Parathyroid adenoma (tissue), 2 donors: ENCODE results near the gene RNF175.
"Not testable (repeated sequence)": the region's sequence is repeated elsewhere in the genome, so short reads cannot be mapped to it uniquely, and the experiment has no call there.

Source experiments
- H2AFZ ChIP-seq: fragments of 300-600 bp; sonication (generic); one replicate; pipeline ENCODE4 v1.7.0; 2017; ENCODE audit warnings: antibody characterized with exemption, mild to moderate bottlenecking
- H3K27ac ChIP-seq: fragments of 300-600 bp; sonication (generic); one replicate; pipeline ENCODE4 v1.7.0; 2017
- H3K27me3 ChIP-seq: fragments of 300-600 bp; sonication (generic); one replicate; pipeline ENCODE4 v1.7.0; 2017; ENCODE audit warnings: low read length; ENCODE audit not compliant: control insufficient read depth, insufficient read depth
- H3K36me3 ChIP-seq: fragments of 300-600 bp; sonication (generic); one replicate; pipeline ENCODE4 v1.7.0; 2017; ENCODE audit warnings: low read length; ENCODE audit not compliant: control insufficient read depth, insufficient read depth
- H3K4me1 ChIP-seq: fragments of 300-600 bp; sonication (generic); one replicate; pipeline ENCODE4 v1.7.0; 2017; ENCODE audit warnings: control low read depth
- H3K4me2 ChIP-seq: fragments of 300-600 bp; sonication (generic); one replicate; pipeline ENCODE4 v1.7.0; 2017; ENCODE audit warnings: low read length
- H3K4me3 ChIP-seq: fragments of 300-600 bp; sonication (generic); one replicate; pipeline ENCODE4 v1.7.0; 2017; ENCODE audit warnings: low read depth, low read length
- H3K79me2 ChIP-seq: fragments of 300-600 bp; sonication (generic); one replicate; pipeline ENCODE4 v1.7.0; 2017; ENCODE audit warnings: control low read depth
- H3K9ac ChIP-seq: fragments of 300-600 bp; sonication (generic); one replicate; pipeline ENCODE4 v1.7.0; 2017; ENCODE audit warnings: mild to moderate bottlenecking
- H3K9me3 ChIP-seq: fragments of 300-600 bp; sonication (generic); one replicate; pipeline ENCODE4 v1.7.0; 2017; ENCODE audit warnings: low read length; ENCODE audit not compliant: control insufficient read depth
- TF ChIP-seq, protein P1 (sequence below): fragments of 300-600 bp; sonication (generic); IDR thresholded peaks from one replicate; pipeline ENCODE4 v1.7.0; 2017; ENCODE audit warnings: antibody characterized with exemption, mild to moderate bottlenecking
- donor health status: primary hyperparathyroidism.

RNF175 gene

DNA sequence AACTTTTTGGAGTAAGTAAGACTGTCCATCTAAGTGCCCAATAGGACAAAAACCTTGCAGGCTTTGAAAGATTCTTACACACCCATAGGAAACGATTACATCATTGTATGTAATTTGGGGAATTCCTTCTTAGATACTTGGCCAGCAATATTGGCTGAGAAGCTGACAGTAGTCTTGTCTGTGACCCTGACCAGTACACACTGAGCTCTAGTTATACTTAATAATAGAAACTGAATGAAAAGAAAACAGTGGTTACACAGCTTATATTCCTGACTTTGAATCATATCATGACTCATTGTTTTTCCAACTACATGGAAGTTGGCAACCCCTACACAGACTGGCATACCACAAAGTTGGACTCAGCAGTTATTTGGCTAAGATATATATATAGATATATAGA lies 82.8 kb downstream of the RNF175 start:
- Histone ChIP-seq H3K9me3 (no peaks in the 10 kb centered on the region), H2AFZ (no peak overlapping the region), H3K4me2 (no peak overlapping the region), H3K9ac (no peak overlapping the region), H3K27ac (no peak overlapping the region), H3K27me3 (no peaks in the 10 kb centered on the region), H3K4me3 (no peak overlapping the region), H3K36me3 (no peaks in the 10 kb centered on the region), H3K79me2 (no peaks in the 10 kb centered on the region), H3K4me1 (no peaks in the 10 kb centered on the region)
- TF ChIP-seq, protein P1, sequence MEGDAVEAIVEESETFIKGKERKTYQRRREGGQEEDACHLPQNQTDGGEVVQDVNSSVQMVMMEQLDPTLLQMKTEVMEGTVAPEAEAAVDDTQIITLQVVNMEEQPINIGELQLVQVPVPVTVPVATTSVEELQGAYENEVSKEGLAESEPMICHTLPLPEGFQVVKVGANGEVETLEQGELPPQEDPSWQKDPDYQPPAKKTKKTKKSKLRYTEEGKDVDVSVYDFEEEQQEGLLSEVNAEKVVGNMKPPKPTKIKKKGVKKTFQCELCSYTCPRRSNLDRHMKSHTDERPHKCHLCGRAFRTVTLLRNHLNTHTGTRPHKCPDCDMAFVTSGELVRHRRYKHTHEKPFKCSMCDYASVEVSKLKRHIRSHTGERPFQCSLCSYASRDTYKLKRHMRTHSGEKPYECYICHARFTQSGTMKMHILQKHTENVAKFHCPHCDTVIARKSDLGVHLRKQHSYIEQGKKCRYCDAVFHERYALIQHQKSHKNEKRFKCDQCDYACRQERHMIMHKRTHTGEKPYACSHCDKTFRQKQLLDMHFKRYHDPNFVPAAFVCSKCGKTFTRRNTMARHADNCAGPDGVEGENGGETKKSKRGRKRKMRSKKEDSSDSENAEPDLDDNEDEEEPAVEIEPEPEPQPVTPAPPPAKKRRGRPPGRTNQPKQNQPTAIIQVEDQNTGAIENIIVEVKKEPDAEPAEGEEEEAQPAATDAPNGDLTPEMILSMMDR = no peak

DNA sequence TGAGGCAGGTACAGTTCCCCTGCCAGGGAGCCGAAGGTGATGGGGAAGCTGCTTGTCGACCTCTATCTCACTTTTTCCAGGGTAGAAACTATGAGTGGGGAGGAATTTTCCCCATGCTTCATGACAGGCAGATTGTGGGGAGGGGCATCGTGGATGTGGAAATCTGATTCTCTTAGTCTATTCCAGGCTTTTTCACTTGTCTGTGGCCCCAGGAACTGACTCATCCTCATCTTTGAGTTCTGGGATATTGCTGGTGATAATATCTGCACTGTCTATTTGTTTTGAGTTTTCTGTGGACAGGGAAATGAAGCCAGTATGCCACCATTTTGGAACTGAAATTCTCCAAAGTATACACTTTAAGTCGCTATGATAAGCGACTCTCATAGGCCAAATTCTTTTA lies 83.3 kb downstream of the RNF175 start:
- Histone ChIP-seq H3K36me3 (no peaks in the 10 kb centered on the region), H3K9me3 (no peaks in the 10 kb centered on the region), H3K9ac (no peak overlapping the region), H2AFZ (no peak overlapping the region), H3K4me1 (no peaks in the 10 kb centered on the region), H3K79me2 (no peaks in the 10 kb centered on the region), H3K27me3 (no peaks in the 10 kb centered on the region), H3K4me2 (no peak overlapping the region), H3K4me3 (no peak overlapping the region), H3K27ac (no peak overlapping the region)
- TF ChIP-seq, protein P1 = no peak

- TF ChIP-seq, protein P1 = no peak
- Histone ChIP-seq H3K79me2 (no peaks in the 10 kb centered on the region), H3K9ac (no peak overlapping the region), H2AFZ (no peak overlapping the region), H3K4me1 (no peaks in the 10 kb centered on the region), H3K4me3 (no peak overlapping the region), H3K9me3 (no peaks in the 10 kb centered on the region), H3K27me3 (no peaks in the 10 kb centered on the region), H3K27ac (no peak overlapping the region), H3K4me2 (no peak overlapping the region), H3K36me3 (no peaks in the 10 kb centered on the region)
These were observed 90.0 kb downstream of the RNF175 start for GRCh38 chr4:153669838-153670237.

GRCh38 chr4:153668647-153669046 lies 91.2 kb downstream of the RNF175 start:
- Histone ChIP-seq H3K4me2 (no peak overlapping the region), H3K4me1 (no peaks in the 10 kb centered on the region), H3K4me3 (no peak overlapping the region), H2AFZ (no peak overlapping the region), H3K36me3 (no peaks in the 10 kb centered on the region), H3K9me3 (no peaks in the 10 kb centered on the region), H3K27ac (no peak overlapping the region), H3K9ac (no peak overlapping the region), H3K27me3 (no peaks in the 10 kb centered on the region), H3K79me2 (no peaks in the 10 kb centered on the region)
- TF ChIP-seq, protein P1 = no peak

DNA sequence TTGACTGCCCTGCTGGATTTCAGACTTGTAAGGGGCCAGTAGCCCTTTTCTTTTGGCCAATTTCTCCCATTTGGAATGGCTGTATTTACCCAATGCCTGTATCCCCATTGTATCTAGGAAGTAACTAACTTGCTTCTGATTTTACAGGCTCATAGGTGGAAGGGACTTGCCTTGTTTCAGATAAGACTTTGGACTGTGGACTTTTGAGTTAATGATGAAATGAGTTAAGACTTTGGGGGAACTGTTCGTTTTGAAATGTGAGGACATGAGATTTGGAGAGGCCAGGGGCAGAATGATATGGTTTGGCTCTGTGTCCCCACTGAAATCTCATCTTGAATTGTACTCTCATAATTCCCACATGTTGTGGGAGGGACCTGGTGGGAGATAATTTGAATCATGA lies 93.3 kb downstream of the RNF175 start:
- not testable (repeated sequence) for H3K79me2 ChIP-seq, H3K27me3 ChIP-seq, H3K4me2 ChIP-seq

More for the DNA sequence above, 93.3 kb downstream of the RNF175 start:
- H3K36me3 ChIP-seq, H3K4me1 ChIP-seq, H3K4me3 ChIP-seq, H3K9ac ChIP-seq, H3K27ac ChIP-seq, H3K9me3 ChIP-seq, H2AFZ ChIP-seq: not testable (repeated sequence)
